IMR-90 (cell line): ENCODE results near the gene CYP4V2. TPM values are rescaled to one million over a fixed set of nuclear protein-coding genes. Genes with fewer than 3 reads are reported as not detected.

Experiments used
- ATAC-seq: fragments of 200-7000 bp; cut with Tn5 transposase; 2 replicates; pipeline ENCODE4 v1.9.1; 2020; ENCODE audit warnings: low read depth, mild to moderate bottlenecking, moderate library complexity
- BruUV-seq: library from RNA; stranded (reverse); fragments of 400-500 nt; replicated peaks from 2 replicates; lab custom pipeline; 2021; lab: Mats Ljungman, UMichigan
- CTCF ChIA-PET: fragments of 300-600 bp; formaldehyde crosslinking; extraction: SDS; loops from one replicate; lab custom pipeline; 2021; ENCODE audit warnings: antibody characterized with exemption; lab: Yijun Ruan, JAX
- POLR2A ChIA-PET: fragments of 300-600 bp; sonication (Branson Sonifier 250); formaldehyde crosslinking; loops from one replicate; lab custom pipeline; 2022; ENCODE audit warnings: antibody characterized with exemption; ENCODE audit not compliant: unreplicated experiment; lab: Charles Lee
- DNase-seq: peaks from one replicate; pipeline ENCODE4 v3.0.0; 2013
- H2AFZ ChIP-seq: replicated peaks from 2 replicates; pipeline ENCODE3; 2013; ENCODE audit warnings: low read length, mild to moderate bottlenecking; ENCODE audit not compliant: poor library complexity
- H2AK5ac ChIP-seq: 2 replicates; pipeline ENCODE4 v1.6.1; 2013; ENCODE audit warnings: low read depth, low read length, inconsistent platforms
- H2AK9ac ChIP-seq: replicated peaks from 2 replicates; pipeline ENCODE3; 2013; ENCODE audit warnings: mild to moderate bottlenecking, low read depth, low read length, moderate library complexity; ENCODE audit not compliant: poor library complexity
- H2BK120ac ChIP-seq: 2 replicates; pipeline ENCODE4 v1.6.1; 2013; ENCODE audit warnings: low read depth, low read length, inconsistent platforms
- H2BK15ac ChIP-seq: 3 replicates; pipeline ENCODE4 v1.6.1; 2013; ENCODE audit warnings: low read depth, low read length, inconsistent platforms
- H2BK20ac ChIP-seq: 2 replicates; pipeline ENCODE4 v1.6.1; 2013; ENCODE audit warnings: low read depth, mild to moderate bottlenecking, inconsistent platforms, low read length, moderate library complexity
- H2BK5ac ChIP-seq: 2 replicates; pipeline ENCODE4 v1.6.1; 2013; ENCODE audit warnings: mild to moderate bottlenecking, low read depth, low read length, inconsistent platforms; ENCODE audit not compliant: poor library complexity, severe bottlenecking
- H3K14ac ChIP-seq: replicated peaks from 2 replicates; pipeline ENCODE4 v1.6.1; 2013; ENCODE audit warnings: low read depth, low read length, inconsistent platforms
- H3K18ac ChIP-seq: 2 replicates; pipeline ENCODE4 v1.6.1; 2013; ENCODE audit warnings: low read depth, low read length, control low read depth
- H3K23ac ChIP-seq: 2 replicates; pipeline ENCODE4 v1.6.1; 2013; ENCODE audit warnings: low read depth, low read length, inconsistent platforms
- H3K27ac ChIP-seq: 2 replicates; pipeline ENCODE4 v1.5.1; 2013; ENCODE audit warnings: mild to moderate bottlenecking, control low read depth, low read length; ENCODE audit not compliant: insufficient read depth
- H3K27me3 ChIP-seq: 2 replicates; pipeline ENCODE4 v1.6.1; 2013; ENCODE audit warnings: low read length; ENCODE audit not compliant: control insufficient read depth, insufficient read depth
- H3K36me3 ChIP-seq: 2 replicates; pipeline ENCODE4 v1.6.1; 2013; ENCODE audit warnings: low read length, mixed read lengths; ENCODE audit not compliant: control insufficient read depth, insufficient read depth
- H3K4ac ChIP-seq: 2 replicates; pipeline ENCODE4 v1.6.1; 2013; ENCODE audit warnings: low read depth, low read length, inconsistent platforms
- H3K4me1 ChIP-seq: 2 replicates; pipeline ENCODE4 v1.6.1; 2013; ENCODE audit warnings: low read length, mixed read lengths; ENCODE audit not compliant: control insufficient read depth, insufficient read depth
- H3K4me2 ChIP-seq: 2 replicates; pipeline ENCODE4 v1.6.1; 2013; ENCODE audit warnings: low read depth, mild to moderate bottlenecking, control low read depth, low read length, moderate library complexity
- H3K4me3 ChIP-seq: 2 replicates; pipeline ENCODE4 v1.5.1; 2013; ENCODE audit warnings: low read depth, mild to moderate bottlenecking, control low read depth, low read length, moderate library complexity; ENCODE audit not compliant: insufficient read depth
- H3K56ac ChIP-seq: 2 replicates; pipeline ENCODE4 v1.6.1; 2013; ENCODE audit warnings: low read length, inconsistent platforms; ENCODE audit not compliant: insufficient read depth; ENCODE audit errors: extremely low read depth
- H3K79me1 ChIP-seq, 2 experiments: 2 replicates each; pipeline ENCODE4 v1.6.1; 2013; ENCODE audit warnings: low read length in 2 of 2, inconsistent platforms in 1 of 2, low read depth in 1 of 2
- H3K9ac ChIP-seq: 2 replicates; pipeline ENCODE4 v1.6.1; 2013; ENCODE audit warnings: low read depth, low read length, control low read depth
- H3K9me1 ChIP-seq: 2 replicates; pipeline ENCODE4 v1.6.1; 2013; ENCODE audit warnings: low read length, inconsistent platforms; ENCODE audit not compliant: insufficient read depth
- H3K9me3 ChIP-seq: 2 replicates; pipeline ENCODE4 v1.6.1; 2013; ENCODE audit warnings: low read length; ENCODE audit not compliant: control insufficient read depth, insufficient read depth
- H4K20me1 ChIP-seq: 2 replicates; pipeline ENCODE4 v1.6.1; 2013; ENCODE audit warnings: low read length, inconsistent platforms; ENCODE audit not compliant: insufficient read depth
- H4K5ac ChIP-seq: 2 replicates; pipeline ENCODE4 v1.6.1; 2013; ENCODE audit warnings: mild to moderate bottlenecking, low read depth, low read length, control low read depth
- H4K8ac ChIP-seq, 2 experiments: 2 replicates each; pipeline ENCODE4 v1.6.1; 2013; ENCODE audit warnings: low read depth in 2 of 2, low read length in 2 of 2, control low read depth in 1 of 2, inconsistent platforms in 1 of 2
- H4K91ac ChIP-seq: 2 replicates; pipeline ENCODE4 v1.6.1; 2013; ENCODE audit warnings: low read depth, low read length, inconsistent platforms; ENCODE audit not compliant: insufficient read depth
- BHLHE40 ChIP-seq: fragments of 150-350 bp; IDR thresholded peaks from 2 replicates; pipeline ENCODE4 v1.6.1; 2016; ENCODE audit warnings: mild to moderate bottlenecking, low read depth, low read length
- CEBPB ChIP-seq: IDR thresholded peaks from 2 replicates; pipeline ENCODE4 v1.6.1; 2012; ENCODE audit warnings: low read depth, low read length, improper control_type of control experiment
- CHD1 ChIP-seq: IDR thresholded peaks from 2 replicates; pipeline ENCODE4 v1.6.1; 2012; ENCODE audit warnings: low read depth, low read length, improper control_type of control experiment
- FOS ChIP-seq: fragments of 150-350 bp; IDR thresholded peaks from 2 replicates; pipeline ENCODE4 v1.6.1; 2016; ENCODE audit warnings: low read depth, low read length
- MAFK ChIP-seq: IDR thresholded peaks from 2 replicates; pipeline ENCODE4 v1.6.1; 2012; ENCODE audit warnings: low read depth, low read length, improper control_type of control experiment
- MXI1 ChIP-seq: IDR thresholded peaks from 2 replicates; pipeline ENCODE4 v1.6.1; 2012; ENCODE audit warnings: low read depth, mild to moderate bottlenecking, low read length, moderate library complexity, borderline replicate concordance
- NFE2L2 ChIP-seq: fragments of 150-350 bp; IDR thresholded peaks from 2 replicates; pipeline ENCODE4 v1.6.1; 2016; ENCODE audit warnings: low read depth, mild to moderate bottlenecking, low read length
- POLR2A ChIP-seq: IDR thresholded peaks from 2 replicates; pipeline ENCODE4 v1.6.1; 2012; ENCODE audit warnings: mild to moderate bottlenecking, low read depth, low read length
- RAD21 ChIP-seq: IDR thresholded peaks from 2 replicates; pipeline ENCODE4 v1.6.1; 2012; ENCODE audit warnings: low read length, improper control_type of control experiment
- RCOR1 ChIP-seq: IDR thresholded peaks from 2 replicates; pipeline ENCODE4 v1.6.1; 2012; ENCODE audit warnings: mild to moderate bottlenecking, low read length, improper control_type of control experiment; ENCODE audit not compliant: insufficient replicate concordance
- RFX5 ChIP-seq: IDR thresholded peaks from 2 replicates; pipeline ENCODE4 v1.8.0; 2012; ENCODE audit warnings: low read depth, mild to moderate bottlenecking, low read length, moderate library complexity
- SMC3 ChIP-seq: fragments of 150-350 bp; IDR thresholded peaks from 2 replicates; pipeline ENCODE4 v1.6.1; 2016; ENCODE audit warnings: low read depth, mild to moderate bottlenecking, antibody characterized with exemption, low read length, moderate library complexity
- WGBS, 2 experiments: methylation state at CpG; one replicate each; pipeline versions ENCODE4 v1.1.5 to v1.1.7; 2013; ENCODE audit warnings: missing lambda C conversion rate in 2 of 2; ENCODE audit not compliant: insufficient read length in 1 of 2; ENCODE audit errors: extremely low coverage in 2 of 2; 5-methylcytosine and 5-hydroxymethylcytosine counted together
- dilution Hi-C: fragments of 300-500 bp; cut with HindIII; formaldehyde crosslinking; loops from one replicate; pipeline ENCODE4 v1.14.3; 2018; ENCODE audit warnings: low sequenced_read_pairs; ENCODE audit not compliant: unreplicated experiment
- in situ Hi-C: fragments of 300-500 bp; cut with MboI; formaldehyde crosslinking; loops from 3 replicates; pipeline ENCODE4 v1.14.3; 2019; ENCODE audit warnings: low sequenced_read_pairs, inconsistent platforms, mixed read lengths
- intact Hi-C: fragments of 100-400 bp; cut with micrococcal nuclease; formaldehyde crosslinking; loops from 2 replicates; pipeline ENCODE4 v1.10.0; 2022
- polyA plus RNA-seq, 3 experiments: library from polyadenylated mRNA; depleted of rRNA; stranded (reverse); fragments of >200 nt; gene quantifications; 2 replicates each; pipeline ENCODE4 v1.2.3, GENCODE V29; 2012; ENCODE audit warnings: low replicate concordance in 1 of 3
- total RNA-seq: library from RNA; depleted of rRNA; stranded (reverse); fragments of >200 nt; gene quantifications from 2 replicates; pipeline ENCODE4 v1.2.3, GENCODE V29; 2012
- TF ChIP-seq, protein P1 (sequence below): conservative IDR thresholded peaks from 2 replicates; pipeline ENCODE4 v1.5.1; 2012; ENCODE audit warnings: mild to moderate bottlenecking, low read depth, low read length, improper control_type of control experiment
- TF ChIP-seq, protein P2 (sequence below): fragments of 150-350 bp; IDR thresholded peaks from 2 replicates; pipeline ENCODE4 v1.6.1; 2017; ENCODE audit warnings: mild to moderate bottlenecking, antibody characterized with exemption, low read length, low read depth
- TF ChIP-seq, protein P3 (sequence below): fragments of 150-350 bp; IDR thresholded peaks from 2 replicates; pipeline ENCODE4 v1.6.1; 2016; ENCODE audit warnings: low read depth, mild to moderate bottlenecking, low read length, moderate library complexity, borderline replicate concordance

The CYP4V2 gene
- total and polyA plus RNA-seq, 2 of the 4 experiments (the other 2 are of a cell fraction), result 3.9 to 4.1 TPM

DNA sequence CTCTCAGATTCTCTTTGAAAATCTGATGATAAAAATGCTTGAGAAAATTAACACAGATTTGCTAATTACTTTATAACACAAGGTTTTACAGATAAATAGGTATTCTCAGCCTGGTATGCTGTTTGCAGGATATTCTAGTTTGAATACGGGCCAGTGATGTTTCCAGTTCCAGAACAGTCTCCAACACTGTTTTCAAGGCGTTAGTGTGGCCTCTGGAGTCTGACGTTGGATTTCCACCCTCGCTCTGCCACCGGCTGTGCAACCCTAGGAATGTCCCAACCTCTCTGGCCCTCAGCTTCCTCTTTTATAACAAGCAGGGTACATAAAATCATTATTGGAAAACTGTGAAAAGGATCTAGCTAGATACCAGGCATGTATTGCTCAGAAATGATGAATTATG is 23.8 kb upstream of the CYP4V2 start:
- no peak overlapping the region for H2BK15ac ChIP-seq
- H4K20me1 ChIP-seq, result no peaks in the 10 kb centered on the region
- H3K9ac ChIP-seq, result no peak overlapping the region
- no peak overlapping the region for H4K91ac ChIP-seq
- no peak overlapping the region for H3K23ac ChIP-seq
- H4K5ac ChIP-seq, result no peak overlapping the region
- no peak overlapping the region for H3K4me3 ChIP-seq
- intact Hi-C loops (no loop called here), in situ Hi-C loops (no loop called here), dilution Hi-C loops (no loop called here)
- H3K27me3 ChIP-seq, result no peaks in the 10 kb centered on the region; the same call in 1 of the 2 replicates
- BruUV-seq, result no TSS peak
- no peak for TF ChIP-seq SMC3
- TF ChIP-seq RAD21, result no peak
- TF ChIP-seq NFE2L2, result no peak
- no peak for TF ChIP-seq MAFK
- TF ChIP-seq, protein P1, sequence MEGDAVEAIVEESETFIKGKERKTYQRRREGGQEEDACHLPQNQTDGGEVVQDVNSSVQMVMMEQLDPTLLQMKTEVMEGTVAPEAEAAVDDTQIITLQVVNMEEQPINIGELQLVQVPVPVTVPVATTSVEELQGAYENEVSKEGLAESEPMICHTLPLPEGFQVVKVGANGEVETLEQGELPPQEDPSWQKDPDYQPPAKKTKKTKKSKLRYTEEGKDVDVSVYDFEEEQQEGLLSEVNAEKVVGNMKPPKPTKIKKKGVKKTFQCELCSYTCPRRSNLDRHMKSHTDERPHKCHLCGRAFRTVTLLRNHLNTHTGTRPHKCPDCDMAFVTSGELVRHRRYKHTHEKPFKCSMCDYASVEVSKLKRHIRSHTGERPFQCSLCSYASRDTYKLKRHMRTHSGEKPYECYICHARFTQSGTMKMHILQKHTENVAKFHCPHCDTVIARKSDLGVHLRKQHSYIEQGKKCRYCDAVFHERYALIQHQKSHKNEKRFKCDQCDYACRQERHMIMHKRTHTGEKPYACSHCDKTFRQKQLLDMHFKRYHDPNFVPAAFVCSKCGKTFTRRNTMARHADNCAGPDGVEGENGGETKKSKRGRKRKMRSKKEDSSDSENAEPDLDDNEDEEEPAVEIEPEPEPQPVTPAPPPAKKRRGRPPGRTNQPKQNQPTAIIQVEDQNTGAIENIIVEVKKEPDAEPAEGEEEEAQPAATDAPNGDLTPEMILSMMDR, result no peak
- TF ChIP-seq, protein P2, sequence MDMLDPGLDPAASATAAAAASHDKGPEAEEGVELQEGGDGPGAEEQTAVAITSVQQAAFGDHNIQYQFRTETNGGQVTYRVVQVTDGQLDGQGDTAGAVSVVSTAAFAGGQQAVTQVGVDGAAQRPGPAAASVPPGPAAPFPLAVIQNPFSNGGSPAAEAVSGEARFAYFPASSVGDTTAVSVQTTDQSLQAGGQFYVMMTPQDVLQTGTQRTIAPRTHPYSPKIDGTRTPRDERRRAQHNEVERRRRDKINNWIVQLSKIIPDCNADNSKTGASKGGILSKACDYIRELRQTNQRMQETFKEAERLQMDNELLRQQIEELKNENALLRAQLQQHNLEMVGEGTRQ, result no peak
- no peak for TF ChIP-seq BHLHE40
- no peak for TF ChIP-seq POLR2A
- TF ChIP-seq, protein P3, sequence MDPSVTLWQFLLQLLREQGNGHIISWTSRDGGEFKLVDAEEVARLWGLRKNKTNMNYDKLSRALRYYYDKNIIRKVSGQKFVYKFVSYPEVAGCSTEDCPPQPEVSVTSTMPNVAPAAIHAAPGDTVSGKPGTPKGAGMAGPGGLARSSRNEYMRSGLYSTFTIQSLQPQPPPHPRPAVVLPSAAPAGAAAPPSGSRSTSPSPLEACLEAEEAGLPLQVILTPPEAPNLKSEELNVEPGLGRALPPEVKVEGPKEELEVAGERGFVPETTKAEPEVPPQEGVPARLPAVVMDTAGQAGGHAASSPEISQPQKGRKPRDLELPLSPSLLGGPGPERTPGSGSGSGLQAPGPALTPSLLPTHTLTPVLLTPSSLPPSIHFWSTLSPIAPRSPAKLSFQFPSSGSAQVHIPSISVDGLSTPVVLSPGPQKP, result no peak
- no peak for TF ChIP-seq MXI1
- no peak for TF ChIP-seq CEBPB
- no peak for TF ChIP-seq CHD1
- no peak for TF ChIP-seq RFX5
- TF ChIP-seq RCOR1, result no peak
- TF ChIP-seq FOS, result no peak
- H3K79me1 ChIP-seq, result no peaks in the 10 kb centered on the region
- H3K36me3 ChIP-seq, result no peaks in the 10 kb centered on the region
- no peak overlapping the region for H3K18ac ChIP-seq
- H3K4ac ChIP-seq, result no peak overlapping the region
- no peaks in the 10 kb centered on the region for H3K4me1 ChIP-seq
- no peak for DNase-seq
- no peak overlapping the region for H4K8ac ChIP-seq
- H3K56ac ChIP-seq, result no peak overlapping the region
- ChIA-PET POLR2A (no interaction called here), CTCF (no interaction called here)
- no peak overlapping the region for H3K4me2 ChIP-seq
- ATAC-seq, result no peak
- no peak overlapping the region for H2AFZ ChIP-seq
- no peak overlapping the region for H2BK120ac ChIP-seq
- no peak overlapping the region for H3K27ac ChIP-seq
- H2BK5ac ChIP-seq, result no peak overlapping the region
- H2BK20ac ChIP-seq, result no peak overlapping the region
- H3K14ac ChIP-seq, result no peak overlapping the region
- WGBS, 2 experiments, result 62% methylated on average over 3 of the region's 5 CpGs; no CpG with 5 or more reads in 1 of the 2 experiments
- H3K9me3 ChIP-seq, result no peaks in the 10 kb centered on the region
- H2AK5ac ChIP-seq, result no peak overlapping the region
- H3K9me1 ChIP-seq, result no peaks in the 10 kb centered on the region
- H2AK9ac ChIP-seq, result no peak overlapping the region
